Glutamatergic neuron (in vitro differentiated cells): ENCODE data around the gene CTPS2. TPM values are rescaled to one million over a fixed set of nuclear protein-coding genes. Genes with fewer than 3 reads are reported as not detected.
"Not testable (repeated sequence)": the region's sequence is repeated elsewhere in the genome, so short reads cannot be mapped to it uniquely, and the experiment has no call there.

ENCODE experiments used
- DNase-seq: peaks from one replicate; pipeline ENCODE4 v3.0.0; 2022
- H3K27ac Mint-ChIP-seq: one replicate; pipeline ENCODE4 v1.8.0; 2020; ENCODE audit warnings: mild to moderate bottlenecking, mixed read lengths, inconsistent platforms; ENCODE audit not compliant: unreplicated experiment
- H3K27me3 Mint-ChIP-seq: one replicate; pipeline ENCODE4 v1.8.0; 2020; ENCODE audit warnings: mild to moderate bottlenecking, moderate library complexity, mixed read lengths, inconsistent platforms; ENCODE audit not compliant: unreplicated experiment
- H3K36me3 Mint-ChIP-seq: one replicate; pipeline ENCODE4 v1.8.0; 2020; ENCODE audit warnings: mild to moderate bottlenecking, mixed read lengths, inconsistent platforms; ENCODE audit not compliant: unreplicated experiment
- H3K4me1 Mint-ChIP-seq: one replicate; pipeline ENCODE4 v1.8.0; 2020; ENCODE audit warnings: mild to moderate bottlenecking, low read depth, mixed read lengths, inconsistent platforms; ENCODE audit not compliant: unreplicated experiment
- H3K4me3 Mint-ChIP-seq: one replicate; pipeline ENCODE4 v1.8.0; 2020; ENCODE audit warnings: mild to moderate bottlenecking, mixed read lengths, inconsistent platforms; ENCODE audit not compliant: unreplicated experiment
- H3K9me3 Mint-ChIP-seq: one replicate; pipeline ENCODE4 v1.8.0; 2020; ENCODE audit warnings: mild to moderate bottlenecking, moderate library complexity, mixed read lengths, inconsistent platforms; ENCODE audit not compliant: unreplicated experiment
- CTCF ChIP-seq: fragments of 200-600 bp; sonication (generic); IDR thresholded peaks from one replicate; pipeline ENCODE4 v1.5.0; 2021; ENCODE audit not compliant: partially characterized antibody, unreplicated experiment
- total RNA-seq: library from RNA; stranded (reverse); fragmentation: NEBNext Ultra II Directional; extraction: Animal tissue kit (Norgen Biotek cat#: 25700); gene quantifications from one replicate; pipeline ENCODE4 v1.2.1, GENCODE V29; 2021; ENCODE audit not compliant: unreplicated experiment

Gene CTPS2
- total RNA-seq, 1 donor from 2014 or later, result 29.0 TPM

GRCh38 chrX:16577483-16578029, 134.9 kb downstream of the CTPS2 start:
- DNase-seq, result no peak
- Mint-ChIP-seq H3K27ac (no peak overlapping the region), H3K4me3 (no peak overlapping the region), H3K4me1 (no peaks in the 10 kb centered on the region), H3K36me3 (no peaks in the 10 kb centered on the region), H3K27me3 (no peaks in the 10 kb centered on the region), H3K9me3 (peaks cover 1% of the 10 kb centered on the region)
- no peak for TF ChIP-seq CTCF

GRCh38 chrX:16575388-16575787, 137.1 kb downstream of the CTPS2 start:
- H3K27ac Mint-ChIP-seq, H3K36me3 Mint-ChIP-seq, H3K4me3 Mint-ChIP-seq, DNase-seq, H3K9me3 Mint-ChIP-seq, H3K27me3 Mint-ChIP-seq, H3K4me1 Mint-ChIP-seq: not testable (repeated sequence)

GRCh38 chrX:16573781-16574180, 138.7 kb downstream of the CTPS2 start:
- no peak for TF ChIP-seq CTCF
- H3K27ac Mint-ChIP-seq, result no peak overlapping the region
- H3K27me3 Mint-ChIP-seq, result no peaks in the 10 kb centered on the region
- H3K9me3 Mint-ChIP-seq, result peaks cover 4% of the 10 kb centered on the region
- no peaks in the 10 kb centered on the region for H3K36me3 Mint-ChIP-seq
- H3K4me3 Mint-ChIP-seq, result no peak overlapping the region
- no peak for DNase-seq
- no peaks in the 10 kb centered on the region for H3K4me1 Mint-ChIP-seq

DNA sequence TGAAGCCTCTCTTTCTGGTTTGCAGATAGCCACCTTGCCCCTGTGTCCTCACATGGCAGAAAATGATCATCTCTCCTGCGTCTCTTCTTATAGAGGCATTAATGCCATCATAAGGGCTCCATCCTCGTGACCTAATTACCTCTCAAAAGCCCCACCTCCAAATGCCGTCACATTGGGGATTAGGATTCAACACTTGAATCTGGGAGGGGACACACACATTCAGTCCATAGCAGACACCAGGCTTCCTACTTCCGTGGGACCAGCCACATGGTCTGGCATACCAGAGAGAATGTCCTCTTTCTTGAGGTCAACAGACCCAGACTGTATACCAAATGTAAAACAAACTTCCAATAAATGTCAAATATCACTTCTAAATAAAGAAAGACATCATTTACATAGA, 144.8 kb downstream of the CTPS2 start:
- Mint-ChIP-seq H3K27ac (no peak overlapping the region), H3K36me3 (no peaks in the 10 kb centered on the region), H3K4me1 (no peaks in the 10 kb centered on the region)

DNA sequence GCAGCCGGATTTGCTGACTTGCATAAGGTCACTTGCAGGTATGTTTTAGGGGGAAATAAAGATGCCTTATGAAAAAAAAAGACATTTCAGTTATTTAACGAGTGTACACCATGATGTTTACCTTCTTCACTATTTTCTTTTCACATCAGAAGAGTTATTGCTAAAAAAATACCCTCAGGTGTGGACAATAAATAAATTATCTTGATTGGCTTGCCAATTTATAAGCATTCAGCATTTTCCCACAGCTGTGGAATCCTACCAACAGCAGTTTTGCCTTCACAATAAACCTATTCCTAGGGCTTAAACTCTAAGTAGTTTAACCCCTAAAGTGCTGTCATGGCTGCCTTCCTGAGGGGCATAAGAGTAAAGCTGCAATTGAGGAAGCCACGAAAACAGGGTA, 145.9 kb downstream of the CTPS2 start:
- H3K27ac Mint-ChIP-seq, result no peak overlapping the region
- no peak overlapping the region for H3K4me3 Mint-ChIP-seq
- H3K36me3 Mint-ChIP-seq, result no peaks in the 10 kb centered on the region
- no peaks in the 10 kb centered on the region for H3K9me3 Mint-ChIP-seq
- no peak for DNase-seq
- H3K27me3 Mint-ChIP-seq, result no peaks in the 10 kb centered on the region
- no peaks in the 10 kb centered on the region for H3K4me1 Mint-ChIP-seq
- no peak for TF ChIP-seq CTCF

More for the DNA sequence above, 144.8 kb downstream of the CTPS2 start:
- TF ChIP-seq CTCF, result no peak
- Mint-ChIP-seq H3K9me3 (peaks cover 2% of the 10 kb centered on the region), H3K27me3 (no peaks in the 10 kb centered on the region), H3K4me3 (no peak overlapping the region)
- no peak for DNase-seq

DNA sequence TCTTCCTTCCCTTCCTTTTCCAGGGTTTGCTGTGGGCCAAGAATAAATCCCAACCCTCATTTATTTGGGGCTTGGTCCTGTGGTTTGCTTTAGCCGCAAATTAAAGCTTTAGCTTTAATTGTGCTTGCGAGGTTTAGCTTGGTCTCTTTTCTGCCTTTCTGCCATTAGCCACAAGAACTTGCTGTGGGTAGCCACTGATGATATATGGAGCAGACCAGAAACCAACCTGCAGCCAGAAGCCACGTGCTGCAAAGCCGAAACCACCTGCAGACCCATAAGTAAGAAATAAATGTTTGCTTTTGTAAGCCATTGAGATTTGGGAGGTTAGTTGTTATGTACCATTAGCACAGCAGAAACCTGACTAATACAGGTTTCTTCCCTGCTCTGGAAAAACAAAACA, 152.3 kb downstream of the CTPS2 start:
- H3K4me1 Mint-ChIP-seq, result no peaks in the 10 kb centered on the region
- H3K36me3 Mint-ChIP-seq, result no peaks in the 10 kb centered on the region
- no peaks in the 10 kb centered on the region for H3K9me3 Mint-ChIP-seq
- no peak overlapping the region for H3K4me3 Mint-ChIP-seq
- TF ChIP-seq CTCF, result no peak
- DNase-seq, result no peak
- H3K27ac Mint-ChIP-seq, result no peak overlapping the region
- H3K27me3 Mint-ChIP-seq, result no peaks in the 10 kb centered on the region
